ENCODE results near the gene DNAJC5.

- TF ChIP-seq POLR2A (IDR thresholded peaks at IDR 0.05), result no peak
- TF ChIP-seq, protein P1, sequence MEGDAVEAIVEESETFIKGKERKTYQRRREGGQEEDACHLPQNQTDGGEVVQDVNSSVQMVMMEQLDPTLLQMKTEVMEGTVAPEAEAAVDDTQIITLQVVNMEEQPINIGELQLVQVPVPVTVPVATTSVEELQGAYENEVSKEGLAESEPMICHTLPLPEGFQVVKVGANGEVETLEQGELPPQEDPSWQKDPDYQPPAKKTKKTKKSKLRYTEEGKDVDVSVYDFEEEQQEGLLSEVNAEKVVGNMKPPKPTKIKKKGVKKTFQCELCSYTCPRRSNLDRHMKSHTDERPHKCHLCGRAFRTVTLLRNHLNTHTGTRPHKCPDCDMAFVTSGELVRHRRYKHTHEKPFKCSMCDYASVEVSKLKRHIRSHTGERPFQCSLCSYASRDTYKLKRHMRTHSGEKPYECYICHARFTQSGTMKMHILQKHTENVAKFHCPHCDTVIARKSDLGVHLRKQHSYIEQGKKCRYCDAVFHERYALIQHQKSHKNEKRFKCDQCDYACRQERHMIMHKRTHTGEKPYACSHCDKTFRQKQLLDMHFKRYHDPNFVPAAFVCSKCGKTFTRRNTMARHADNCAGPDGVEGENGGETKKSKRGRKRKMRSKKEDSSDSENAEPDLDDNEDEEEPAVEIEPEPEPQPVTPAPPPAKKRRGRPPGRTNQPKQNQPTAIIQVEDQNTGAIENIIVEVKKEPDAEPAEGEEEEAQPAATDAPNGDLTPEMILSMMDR (IDR thresholded peaks at IDR 0.05), result no peak
Observed at GRCh38 chr20:63966944-63967322, 72.0 kb downstream of the DNAJC5 start.

Measured in breast epithelium (tissue), 3 donors.